Measurements from ENCODE around the gene HELB.

- no peak for TF ChIP-seq CTCF (conservative IDR thresholded peaks at IDR 0.05)
- no peak for TF ChIP-seq EZH2 (IDR thresholded peaks at IDR 0.05; ENCODE audit: low read depth)
Measured at GRCh38 chr12:66312189-66312588, 9.9 kb downstream of the HELB start.
